ENCODE results near the gene CLDN15.

DNA sequence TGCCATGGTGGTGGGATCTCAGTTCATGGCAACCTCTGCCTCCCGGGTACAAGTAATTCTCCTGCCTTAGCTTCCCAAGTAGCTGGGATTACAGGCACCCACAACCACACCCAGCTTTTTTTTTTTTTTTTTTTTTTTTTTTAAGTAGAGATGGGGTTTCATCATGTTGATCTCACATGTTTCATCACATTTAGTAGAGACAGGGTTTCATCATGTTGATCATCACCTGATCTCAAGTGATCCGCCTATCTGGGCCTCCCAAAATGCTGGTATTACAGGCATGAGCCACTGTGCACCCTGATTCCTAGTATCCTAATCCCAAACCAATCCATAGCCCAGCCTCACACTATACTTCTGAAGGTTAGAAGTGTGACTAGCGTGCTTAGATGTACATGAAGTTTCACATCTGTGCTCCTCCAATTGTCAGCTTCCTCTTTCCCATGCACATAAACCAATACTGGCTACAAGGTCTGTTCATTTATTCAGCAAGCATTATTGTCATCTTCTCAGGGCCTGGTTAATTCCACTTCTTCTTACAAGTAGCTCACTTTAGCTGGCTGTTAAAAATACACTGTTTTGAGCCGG is 50.7 kb downstream of the CLDN15 start:
- TF ChIP-seq, protein P1, sequence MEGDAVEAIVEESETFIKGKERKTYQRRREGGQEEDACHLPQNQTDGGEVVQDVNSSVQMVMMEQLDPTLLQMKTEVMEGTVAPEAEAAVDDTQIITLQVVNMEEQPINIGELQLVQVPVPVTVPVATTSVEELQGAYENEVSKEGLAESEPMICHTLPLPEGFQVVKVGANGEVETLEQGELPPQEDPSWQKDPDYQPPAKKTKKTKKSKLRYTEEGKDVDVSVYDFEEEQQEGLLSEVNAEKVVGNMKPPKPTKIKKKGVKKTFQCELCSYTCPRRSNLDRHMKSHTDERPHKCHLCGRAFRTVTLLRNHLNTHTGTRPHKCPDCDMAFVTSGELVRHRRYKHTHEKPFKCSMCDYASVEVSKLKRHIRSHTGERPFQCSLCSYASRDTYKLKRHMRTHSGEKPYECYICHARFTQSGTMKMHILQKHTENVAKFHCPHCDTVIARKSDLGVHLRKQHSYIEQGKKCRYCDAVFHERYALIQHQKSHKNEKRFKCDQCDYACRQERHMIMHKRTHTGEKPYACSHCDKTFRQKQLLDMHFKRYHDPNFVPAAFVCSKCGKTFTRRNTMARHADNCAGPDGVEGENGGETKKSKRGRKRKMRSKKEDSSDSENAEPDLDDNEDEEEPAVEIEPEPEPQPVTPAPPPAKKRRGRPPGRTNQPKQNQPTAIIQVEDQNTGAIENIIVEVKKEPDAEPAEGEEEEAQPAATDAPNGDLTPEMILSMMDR (IDR thresholded peaks at IDR 0.05) = no peak
- TF ChIP-seq POLR2AphosphoS5 (IDR thresholded peaks at IDR 0.05) = no peak
- TF ChIP-seq POLR2A (IDR thresholded peaks at IDR 0.05) = no peak

Data from prostate gland (tissue), 2 donors.